SK-MEL-5 (cell line): ENCODE results near the gene CTTNBP2NL. TPM values are rescaled to one million over a fixed set of nuclear protein-coding genes. Genes with fewer than 3 reads are reported as not detected.
A peak's percentile ranks its signal among the peaks of the same experiment; 100 is the strongest.
"Not testable (repeated sequence)": the region's sequence is repeated elsewhere in the genome, so short reads cannot be mapped to it uniquely, and the experiment has no call there.

Experiments used
- DNase-seq: peaks from one replicate; pipeline ENCODE4 v3.0.0-alpha.2; 2016; ENCODE audit warnings: low read depth, low spot score
- in situ Hi-C: cut with HindIII; loops from 2 replicates; pipeline ENCODE4 v1.10.0; 2016; ENCODE audit warnings: low sequenced_read_pairs, high pct_unique_total_duplicates, low pct_unique_long_range_greater_than_20kb
- total RNA-seq: library from RNA; depleted of rRNA; stranded (reverse); fragments of >200 nt; shearing (Covaris generic); gene quantifications from 2 replicates; pipeline ENCODE4 v1.2.3, GENCODE V29; 2014

CTTNBP2NL gene
- total RNA-seq, 1 experiment from 2014 or later = 2.8 TPM

GRCh38 chr1:112448904-112449629, 53.1 kb downstream of the CTTNBP2NL start:
- no peak for DNase-seq
- in situ Hi-C loops = no loop called here

GRCh38 chr1:112449630-112449983, 53.6 kb downstream of the CTTNBP2NL start:
- in situ Hi-C loops = no loop called here
- no peak for DNase-seq

- in situ Hi-C loops = no loop called here
- DNase-seq = no peak
Measured at GRCh38 chr1:112450773-112451172, 54.8 kb downstream of the CTTNBP2NL start.

GRCh38 chr1:112451301-112451700, 55.3 kb downstream of the CTTNBP2NL start:
- DNase-seq, in situ Hi-C loops: not testable (repeated sequence)

- DNase-seq = no peak
- in situ Hi-C loops = no loop called here
Measured at GRCh38 chr1:112453876-112454275, 57.9 kb downstream of the CTTNBP2NL start.

GRCh38 chr1:112454316-112454715, 58.3 kb downstream of the CTTNBP2NL start:
- in situ Hi-C loops = no loop called here
- DNase-seq = no peak

- no peak for DNase-seq
- in situ Hi-C loops = no loop called here
Measured at GRCh38 chr1:112457241-112457640, 61.2 kb downstream of the CTTNBP2NL start.

GRCh38 chr1:112457955-112458354, 61.9 kb downstream of the CTTNBP2NL start:
- no peak for DNase-seq
- in situ Hi-C loops = no loop called here

- no peak for DNase-seq
- in situ Hi-C loops = no loop called here
Measured at GRCh38 chr1:112458756-112459155, 62.7 kb downstream of the CTTNBP2NL start.

- in situ Hi-C loops = no loop called here
- DNase-seq = no peak
Measured at GRCh38 chr1:112460615-112461014, 64.6 kb downstream of the CTTNBP2NL start.

- DNase-seq = no peak
- in situ Hi-C loops = no loop called here
Measured at GRCh38 chr1:112461200-112461871, 65.3 kb downstream of the CTTNBP2NL start.

- no peak for DNase-seq
- in situ Hi-C loops = no loop called here
Measured at GRCh38 chr1:112462953-112463279, 66.9 kb downstream of the CTTNBP2NL start.

- DNase-seq = no peak
- in situ Hi-C loops = no loop called here
Measured at GRCh38 chr1:112464501-112464900, 68.5 kb downstream of the CTTNBP2NL start.

- DNase-seq = peak; percentile 83
- in situ Hi-C loops = no loop called here
Measured at GRCh38 chr1:112465122-112465521, 69.1 kb downstream of the CTTNBP2NL start.

GRCh38 chr1:112466078-112466660, 70.2 kb downstream of the CTTNBP2NL start:
- in situ Hi-C loops = no loop called here
- peak; percentile 92 for DNase-seq

- DNase-seq, in situ Hi-C loops: not testable (repeated sequence)
Measured at GRCh38 chr1:112470324-112470723, 74.3 kb downstream of the CTTNBP2NL start.

- in situ Hi-C loops = no loop called here
- DNase-seq = no peak
Measured at GRCh38 chr1:112470966-112471365, 75.0 kb downstream of the CTTNBP2NL start.

- in situ Hi-C loops = no loop called here
- DNase-seq = no peak
Measured at GRCh38 chr1:112472142-112472541, 76.1 kb downstream of the CTTNBP2NL start.

GRCh38 chr1:112477550-112477949, 81.5 kb downstream of the CTTNBP2NL start:
- in situ Hi-C loops = no loop called here
- no peak for DNase-seq
